ENCODE measurements around the gene SLC22A7. TPM values are rescaled to one million over a fixed set of nuclear protein-coding genes. Genes with fewer than 3 reads are reported as not detected.

The SLC22A7 gene
- total RNA-seq, 4 donors from 2014 or later = 0.42 TPM; not detected in 3

DNA sequence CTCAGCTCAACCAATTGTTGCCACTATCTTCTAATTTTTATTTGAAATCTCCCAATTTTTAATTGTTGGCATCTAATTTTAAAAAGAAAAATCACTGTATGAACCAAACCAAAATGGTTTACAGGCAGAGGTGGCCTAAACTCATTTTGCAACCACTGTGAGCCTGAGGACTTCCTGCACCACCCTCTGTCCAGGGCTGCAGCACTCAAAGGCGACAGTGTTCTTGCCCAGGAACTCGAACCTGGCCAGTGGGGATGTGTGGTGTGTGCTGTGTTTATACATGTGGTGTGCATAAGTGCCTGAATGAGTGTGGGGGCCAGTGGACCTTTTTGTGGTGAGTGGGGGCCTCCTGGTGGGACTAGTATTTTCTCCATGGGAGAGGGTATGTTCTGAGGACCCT is 24.4 kb upstream of the SLC22A7 start:
- ATAC-seq = no peak
- Histone ChIP-seq H3K4me3 (no peak overlapping the region), H3K27ac (no peak overlapping the region), H3K27me3 (peaks cover 31 to 45% (median 41%) of the 10 kb centered on the region in 3 donors), H3K4me1 (peaks cover 0 to 13% of the 10 kb centered on the region in 2 donors), H3K9me3 (no peaks in the 10 kb centered on the region), H3K36me3 (no peaks in the 10 kb centered on the region)
- in situ Hi-C loops (cut with MboI; ENCODE audit: low sequenced_read_pairs in 4 of 4) = no loop called here
- DNase-seq = no peak
- no peak for TF ChIP-seq POLR2A (IDR thresholded peaks at IDR 0.05)
- TF ChIP-seq, protein P1, sequence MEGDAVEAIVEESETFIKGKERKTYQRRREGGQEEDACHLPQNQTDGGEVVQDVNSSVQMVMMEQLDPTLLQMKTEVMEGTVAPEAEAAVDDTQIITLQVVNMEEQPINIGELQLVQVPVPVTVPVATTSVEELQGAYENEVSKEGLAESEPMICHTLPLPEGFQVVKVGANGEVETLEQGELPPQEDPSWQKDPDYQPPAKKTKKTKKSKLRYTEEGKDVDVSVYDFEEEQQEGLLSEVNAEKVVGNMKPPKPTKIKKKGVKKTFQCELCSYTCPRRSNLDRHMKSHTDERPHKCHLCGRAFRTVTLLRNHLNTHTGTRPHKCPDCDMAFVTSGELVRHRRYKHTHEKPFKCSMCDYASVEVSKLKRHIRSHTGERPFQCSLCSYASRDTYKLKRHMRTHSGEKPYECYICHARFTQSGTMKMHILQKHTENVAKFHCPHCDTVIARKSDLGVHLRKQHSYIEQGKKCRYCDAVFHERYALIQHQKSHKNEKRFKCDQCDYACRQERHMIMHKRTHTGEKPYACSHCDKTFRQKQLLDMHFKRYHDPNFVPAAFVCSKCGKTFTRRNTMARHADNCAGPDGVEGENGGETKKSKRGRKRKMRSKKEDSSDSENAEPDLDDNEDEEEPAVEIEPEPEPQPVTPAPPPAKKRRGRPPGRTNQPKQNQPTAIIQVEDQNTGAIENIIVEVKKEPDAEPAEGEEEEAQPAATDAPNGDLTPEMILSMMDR (IDR thresholded peaks at IDR 0.05 in 4 of 5, conservative IDR thresholded peaks at IDR 0.05 in 1 of 5) = no peak
- intact Hi-C loops (cut with DNase I; ENCODE audit: low total_unique reads) = no loop called here

DNA sequence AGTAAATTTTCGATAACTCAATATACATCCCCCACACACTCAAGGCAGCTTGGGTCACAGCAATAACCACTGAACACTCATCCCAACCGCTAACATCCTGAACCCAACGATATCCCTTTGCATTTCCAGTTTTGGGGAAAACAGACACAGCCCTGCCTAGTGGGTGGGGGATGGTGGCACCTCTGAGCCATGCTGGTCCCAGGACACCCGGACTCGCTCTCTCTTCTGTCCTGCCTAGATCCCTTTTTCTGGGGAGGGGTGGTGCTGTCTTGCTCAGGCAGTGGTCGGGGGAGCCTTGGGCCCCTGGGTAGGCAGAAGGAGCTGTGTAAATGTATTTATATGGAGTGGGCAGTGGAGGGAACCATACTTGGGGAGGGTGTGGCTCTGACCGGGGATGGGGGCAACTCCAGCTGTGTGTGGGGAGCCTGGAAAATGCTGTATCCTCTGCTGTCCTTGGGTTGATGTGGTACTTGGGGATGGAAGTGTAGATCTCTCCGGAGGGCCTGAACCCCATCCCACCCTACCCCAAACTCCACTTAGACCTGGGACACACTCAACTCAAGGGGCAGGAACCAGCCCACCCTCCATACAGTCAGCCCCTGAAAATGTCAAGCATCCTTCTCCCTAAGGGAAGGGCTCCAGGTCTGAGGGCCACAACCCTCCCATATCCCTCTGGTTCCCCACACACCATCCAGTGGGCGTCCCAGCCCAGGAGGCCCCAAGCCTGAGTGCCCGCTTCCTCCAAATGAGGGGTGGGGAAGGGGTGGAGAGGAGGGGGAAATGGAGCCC is 23.7 kb upstream of the SLC22A7 start:
- H3K9me3 ChIP-seq = no peaks in the 10 kb centered on the region
- intact Hi-C loops (cut with DNase I; ENCODE audit: low total_unique reads) = no loop called here
- no peaks in the 10 kb centered on the region for H3K36me3 ChIP-seq
- no peak for TF ChIP-seq POLR2A (IDR thresholded peaks at IDR 0.05)
- TF ChIP-seq, protein P1 (IDR thresholded peaks at IDR 0.05 in 4 of 5, conservative IDR thresholded peaks at IDR 0.05 in 1 of 5) = no peak
- H3K27me3 ChIP-seq = peaks cover 26 to 41% (median 39%) of the 10 kb centered on the region in 3 donors
- H3K27ac ChIP-seq = no peak overlapping the region
- H3K4me1 ChIP-seq = peaks cover 0 to 11% of the 10 kb centered on the region in 2 donors
- in situ Hi-C loops (cut with MboI; ENCODE audit: low sequenced_read_pairs in 4 of 4) = no loop called here
- no peak overlapping the region for H3K4me3 ChIP-seq
- no peak for ATAC-seq
- no peak for DNase-seq

- peaks cover 0 to 5% of the 10 kb centered on the region in 2 donors for H3K4me1 ChIP-seq
- H3K36me3 ChIP-seq = no peaks in the 10 kb centered on the region
- peaks cover 24 to 34% (median 32%) of the 10 kb centered on the region in 3 donors for H3K27me3 ChIP-seq
- peak overlapping the region; percentile 41 to 54 (median 50) for H3K4me3 ChIP-seq
- in situ Hi-C loops (cut with MboI; ENCODE audit: low sequenced_read_pairs in 4 of 4) (no loop called here), intact Hi-C loops (cut with DNase I; ENCODE audit: low total_unique reads) (no loop called here)
- H3K9me3 ChIP-seq = no peaks in the 10 kb centered on the region
- no peak overlapping the region for H3K27ac ChIP-seq
- ATAC-seq = no peak
- TF ChIP-seq, protein P1 (IDR thresholded peaks at IDR 0.05 in 4 of 5, conservative IDR thresholded peaks at IDR 0.05 in 1 of 5) = no peak
- TF ChIP-seq POLR2A (IDR thresholded peaks at IDR 0.05) = no peak
- no peak for DNase-seq
Observed at GRCh38 chr6:43274916-43275597, 23.0 kb upstream of the SLC22A7 start.

DNA sequence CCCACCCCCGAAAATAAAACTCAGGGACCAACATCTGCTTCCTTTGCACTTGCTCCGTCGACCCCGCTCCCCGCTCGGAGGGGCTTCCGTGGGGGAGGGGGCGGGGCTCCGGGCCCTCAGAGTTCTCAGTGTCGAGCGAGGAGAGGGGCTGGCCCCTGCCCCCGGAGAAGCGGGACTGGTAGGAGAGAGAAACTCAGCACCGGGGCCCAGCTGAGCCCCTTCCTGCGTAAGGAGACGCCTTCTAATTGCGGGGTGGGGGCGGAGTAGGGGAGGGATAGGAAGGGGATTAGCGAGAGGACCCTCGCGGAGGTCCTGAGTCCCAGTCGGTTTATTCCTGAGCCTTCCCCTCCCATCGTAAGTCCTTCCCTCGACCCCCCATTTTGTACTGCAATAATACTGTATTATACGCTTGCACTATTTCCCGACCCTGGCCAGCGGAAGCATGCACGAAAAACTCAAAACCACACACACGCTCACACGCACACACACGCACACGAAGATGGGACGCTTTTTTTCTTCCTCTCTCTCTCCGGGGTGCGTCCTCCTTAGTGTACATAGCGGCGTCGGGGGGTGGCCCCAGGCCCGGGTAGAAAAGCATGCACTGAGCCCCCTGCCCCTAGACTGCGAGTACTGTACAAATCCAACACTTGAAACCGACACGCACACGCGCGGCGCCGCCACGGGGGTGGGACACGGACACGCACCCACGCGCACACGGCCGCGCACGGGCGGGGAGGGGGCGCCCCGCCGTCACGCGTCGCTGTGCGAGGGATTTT is 22.1 kb upstream of the SLC22A7 start:
- DNase-seq (no peak), ATAC-seq (no peak)
- peak overlapping the region; percentile 41 to 54 (median 50) for H3K4me3 ChIP-seq
- H3K27ac ChIP-seq = no peak overlapping the region
- H3K36me3 ChIP-seq = no peaks in the 10 kb centered on the region
- no peaks in the 10 kb centered on the region for H3K9me3 ChIP-seq
- in situ Hi-C loops (cut with MboI; ENCODE audit: low sequenced_read_pairs in 4 of 4) = no loop called here
- H3K4me1 ChIP-seq = peaks cover 0 to 5% of the 10 kb centered on the region in 2 donors
- intact Hi-C loops (cut with DNase I; ENCODE audit: low total_unique reads) = no loop called here
- TF ChIP-seq POLR2A (IDR thresholded peaks at IDR 0.05) = no peak
- TF ChIP-seq, protein P1 (IDR thresholded peaks at IDR 0.05 in 4 of 5, conservative IDR thresholded peaks at IDR 0.05 in 1 of 5) = no peak
- peaks cover 24 to 32% (median 30%) of the 10 kb centered on the region in 3 donors for H3K27me3 ChIP-seq

All from gastrocnemius medialis (tissue), 4 donors.